GM21825 (cell line): ENCODE results near the gene FRMD8.

Experiments
- ATAC-seq: cut with Tn5 transposase; IDR thresholded peaks from one replicate; pipeline ENCODE4 v1.9.1; 2021; ENCODE audit warnings: mild to moderate bottlenecking, moderate library complexity; ENCODE audit not compliant: unreplicated experiment

The FRMD8 gene

GRCh38 chr11:65434057-65434666, 47.7 kb downstream of the FRMD8 start:
- ATAC-seq: no peak

- ATAC-seq: no peak
Observed at GRCh38 chr11:65434667-65435410, 48.4 kb downstream of the FRMD8 start.

GRCh38 chr11:65435411-65435931, 49.0 kb downstream of the FRMD8 start:
- ATAC-seq: no peak

- ATAC-seq: no peak
Observed at GRCh38 chr11:65435981-65436411, 49.6 kb downstream of the FRMD8 start.

GRCh38 chr11:65436412-65437032, 50.1 kb downstream of the FRMD8 start:
- no peak for ATAC-seq

- ATAC-seq: no peak
Observed at GRCh38 chr11:65437436-65438227, 51.2 kb downstream of the FRMD8 start.

- no peak for ATAC-seq
Observed at GRCh38 chr11:65438257-65439151, 52.1 kb downstream of the FRMD8 start.

- ATAC-seq: no peak
Observed at GRCh38 chr11:65439331-65440181, 53.1 kb downstream of the FRMD8 start.

- ATAC-seq: peak; percentile 42
Observed at GRCh38 chr11:65440831-65441499, 54.5 kb downstream of the FRMD8 start.

- no peak for ATAC-seq
Observed at GRCh38 chr11:65442842-65443331, 56.5 kb downstream of the FRMD8 start.

GRCh38 chr11:65444314-65445051, 58.0 kb downstream of the FRMD8 start:
- no peak for ATAC-seq

- no peak for ATAC-seq
Observed at GRCh38 chr11:65445101-65445603, 58.7 kb downstream of the FRMD8 start.

- ATAC-seq: no peak
Observed at GRCh38 chr11:65445604-65446445, 59.4 kb downstream of the FRMD8 start.

GRCh38 chr11:65446446-65447277, 60.2 kb downstream of the FRMD8 start:
- ATAC-seq: no peak

- no peak for ATAC-seq
Observed at GRCh38 chr11:65448074-65448417, 61.6 kb downstream of the FRMD8 start.
